ENCODE measurements around the gene SLC16A14.
"Not testable (repeated sequence)": the region's sequence is repeated elsewhere in the genome, so short reads cannot be mapped to it uniquely, and the experiment has no call there.

SLC16A14 gene, protein sequence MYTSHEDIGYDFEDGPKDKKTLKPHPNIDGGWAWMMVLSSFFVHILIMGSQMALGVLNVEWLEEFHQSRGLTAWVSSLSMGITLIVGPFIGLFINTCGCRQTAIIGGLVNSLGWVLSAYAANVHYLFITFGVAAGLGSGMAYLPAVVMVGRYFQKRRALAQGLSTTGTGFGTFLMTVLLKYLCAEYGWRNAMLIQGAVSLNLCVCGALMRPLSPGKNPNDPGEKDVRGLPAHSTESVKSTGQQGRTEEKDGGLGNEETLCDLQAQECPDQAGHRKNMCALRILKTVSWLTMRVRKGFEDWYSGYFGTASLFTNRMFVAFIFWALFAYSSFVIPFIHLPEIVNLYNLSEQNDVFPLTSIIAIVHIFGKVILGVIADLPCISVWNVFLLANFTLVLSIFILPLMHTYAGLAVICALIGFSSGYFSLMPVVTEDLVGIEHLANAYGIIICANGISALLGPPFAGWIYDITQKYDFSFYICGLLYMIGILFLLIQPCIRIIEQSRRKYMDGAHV

DNA sequence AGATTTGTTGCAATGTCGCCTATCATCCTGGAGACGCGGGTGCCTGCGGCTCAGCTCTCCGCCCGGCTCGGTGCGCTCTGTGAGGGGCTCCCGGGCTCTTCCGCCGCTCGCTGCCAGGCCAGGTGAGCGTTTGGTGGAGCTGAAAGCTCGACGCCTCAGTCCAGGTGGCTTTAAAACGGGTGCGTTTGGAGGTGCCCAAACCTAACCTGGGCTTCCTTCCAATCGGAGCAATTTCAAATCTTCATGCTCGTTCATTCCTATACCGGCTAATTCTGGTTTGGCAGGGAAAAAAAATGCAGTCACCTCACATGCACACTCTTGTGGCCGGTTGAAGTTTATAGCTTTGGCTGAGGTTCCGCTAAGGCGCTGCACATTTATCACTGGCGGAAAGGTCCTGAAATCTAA lies at the start of gene SLC16A14:
TSS of gene SLC16A14 (minus strand) at position 274 of the 405 bp plus-strand sequence. CDS start 9,572 bp downstream, outside the sequence.
- peak within 1 kb of the TSS; percentile 69 for H3K4me3 ChIP-seq (ENCODE audit: low read depth, low read length)
- peak; percentile 67 for DNase-seq (ENCODE audit: low read depth)
- TF ChIP-seq, protein P1, sequence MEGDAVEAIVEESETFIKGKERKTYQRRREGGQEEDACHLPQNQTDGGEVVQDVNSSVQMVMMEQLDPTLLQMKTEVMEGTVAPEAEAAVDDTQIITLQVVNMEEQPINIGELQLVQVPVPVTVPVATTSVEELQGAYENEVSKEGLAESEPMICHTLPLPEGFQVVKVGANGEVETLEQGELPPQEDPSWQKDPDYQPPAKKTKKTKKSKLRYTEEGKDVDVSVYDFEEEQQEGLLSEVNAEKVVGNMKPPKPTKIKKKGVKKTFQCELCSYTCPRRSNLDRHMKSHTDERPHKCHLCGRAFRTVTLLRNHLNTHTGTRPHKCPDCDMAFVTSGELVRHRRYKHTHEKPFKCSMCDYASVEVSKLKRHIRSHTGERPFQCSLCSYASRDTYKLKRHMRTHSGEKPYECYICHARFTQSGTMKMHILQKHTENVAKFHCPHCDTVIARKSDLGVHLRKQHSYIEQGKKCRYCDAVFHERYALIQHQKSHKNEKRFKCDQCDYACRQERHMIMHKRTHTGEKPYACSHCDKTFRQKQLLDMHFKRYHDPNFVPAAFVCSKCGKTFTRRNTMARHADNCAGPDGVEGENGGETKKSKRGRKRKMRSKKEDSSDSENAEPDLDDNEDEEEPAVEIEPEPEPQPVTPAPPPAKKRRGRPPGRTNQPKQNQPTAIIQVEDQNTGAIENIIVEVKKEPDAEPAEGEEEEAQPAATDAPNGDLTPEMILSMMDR (IDR thresholded peaks at IDR 0.05; ENCODE audit: control insufficient read depth, extremely low read depth, insufficient read depth): peak; percentile 47

DNA sequence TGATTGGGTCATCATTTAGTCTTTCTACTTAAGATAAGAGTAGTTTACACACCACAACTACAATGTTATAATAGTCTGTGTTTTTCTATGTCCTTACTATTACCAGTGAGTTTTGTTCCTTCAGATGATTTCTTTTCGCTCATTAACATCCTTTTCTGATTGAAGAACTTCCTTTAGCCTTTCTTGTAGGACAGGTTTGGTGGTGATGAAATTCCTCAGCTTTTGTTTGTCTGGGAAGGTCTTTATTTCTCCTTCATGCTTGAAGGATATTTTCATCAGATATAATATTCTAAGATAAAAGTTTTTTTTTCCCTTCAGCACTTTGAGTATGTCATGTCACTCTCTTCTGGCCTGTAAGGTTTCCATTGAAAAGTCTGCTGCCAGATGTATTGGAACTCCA lies 38.0 kb upstream of the SLC16A14 start:
- TF ChIP-seq, protein P1 (IDR thresholded peaks at IDR 0.05; ENCODE audit: control insufficient read depth, extremely low read depth, insufficient read depth): no peak
- DNase-seq (ENCODE audit: low read depth): peak; percentile 46
- no peak overlapping the region for H3K4me3 ChIP-seq (ENCODE audit: low read depth, low read length)

- not testable (repeated sequence) for DNase-seq (ENCODE audit: low read depth); H3K4me3 ChIP-seq (ENCODE audit: low read depth, low read length)
These were observed 33.2 kb upstream of the SLC16A14 start for GRCh38 chr2:230101967-230102366.

GRCh38 chr2:230097841-230098240 lies 29.1 kb upstream of the SLC16A14 start:
- H3K4me3 ChIP-seq (ENCODE audit: low read depth, low read length): no peak overlapping the region
- peak; percentile 87 for DNase-seq (ENCODE audit: low read depth)
- TF ChIP-seq, protein P1 (IDR thresholded peaks at IDR 0.05; ENCODE audit: control insufficient read depth, extremely low read depth, insufficient read depth): no peak

DNA sequence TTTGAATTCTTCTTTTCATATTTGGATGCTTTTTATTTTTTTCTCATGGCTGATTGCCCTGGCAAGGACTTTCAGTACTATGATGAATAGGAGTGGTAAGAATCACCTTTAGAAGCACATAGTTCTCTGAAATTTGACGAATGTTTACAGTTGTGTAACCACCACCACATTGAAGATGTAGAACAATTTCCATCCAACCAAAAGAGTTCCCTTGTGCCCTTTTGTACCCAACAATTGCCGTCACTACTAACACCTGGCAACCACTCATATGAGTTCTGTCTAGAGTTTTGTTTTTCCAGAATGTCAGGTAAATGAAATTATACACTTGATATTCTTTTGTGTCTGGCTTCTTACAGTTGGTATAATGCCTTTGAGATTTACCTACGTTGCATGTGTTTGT lies 28.7 kb upstream of the SLC16A14 start:
- DNase-seq (ENCODE audit: low read depth): peak; percentile 6
- no peak overlapping the region for H3K4me3 ChIP-seq (ENCODE audit: low read depth, low read length)
- TF ChIP-seq, protein P1 (IDR thresholded peaks at IDR 0.05; ENCODE audit: control insufficient read depth, extremely low read depth, insufficient read depth): no peak

DNA sequence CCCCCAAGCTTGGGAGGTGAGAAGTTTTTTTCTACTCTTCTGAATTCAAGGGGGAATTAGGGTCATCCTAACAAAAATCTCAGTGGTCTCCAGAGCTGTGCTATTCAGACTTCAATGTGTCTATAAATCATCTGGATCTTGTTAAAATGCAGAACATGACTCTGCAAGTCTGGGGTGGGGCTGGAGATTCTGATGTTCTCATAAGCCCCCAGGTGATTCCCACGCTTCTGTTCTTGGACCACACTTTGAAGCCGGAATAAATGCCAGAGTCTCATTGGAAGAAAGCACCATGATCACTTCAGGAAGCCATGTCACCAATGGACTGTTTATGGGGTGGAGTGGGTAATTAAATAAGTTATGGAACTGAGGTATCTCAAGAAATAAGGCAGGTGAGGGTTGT lies 22.2 kb upstream of the SLC16A14 start:
- TF ChIP-seq, protein P1 (IDR thresholded peaks at IDR 0.05; ENCODE audit: control insufficient read depth, extremely low read depth, insufficient read depth): no peak

GRCh38 chr2:230085201-230085600 lies 16.5 kb upstream of the SLC16A14 start:
- no peak for DNase-seq (ENCODE audit: low read depth)
- TF ChIP-seq, protein P1 (IDR thresholded peaks at IDR 0.05; ENCODE audit: control insufficient read depth, extremely low read depth, insufficient read depth): no peak

More for the DNA sequence above, 22.2 kb upstream of the SLC16A14 start:
- no peak overlapping the region for H3K4me3 ChIP-seq (ENCODE audit: low read depth, low read length)
- DNase-seq (ENCODE audit: low read depth): no peak

More at GRCh38 chr2:230085201-230085600, 16.5 kb upstream of the SLC16A14 start:
- H3K4me3 ChIP-seq (ENCODE audit: low read depth, low read length): no peak overlapping the region

All from LNCaP clone FGC (cell line).